Stimulated activated naive CD8-positive, alpha-beta T cell treated with anti-CD3 and anti-CD28 coated beads, Interleukin-15, Interleukin-2, amounts not matched to agents 100 U/mL and 50 U/mL, for 24 hours (primary cell): ENCODE results near the gene CSNK2B.
A peak's percentile ranks its signal among the peaks of the same experiment; 100 is the strongest.

Source experiments
- ATAC-seq: fragments of 150-1000 bp; cut with Tn5 transposase; one replicate; pipeline ENCODE4 v1.10.0; 2021
- DNase-seq: peaks from one replicate; pipeline ENCODE4 v3.0.0; 2021

CSNK2B gene

GRCh38 chr6:31660381-31661261, 5.3 kb upstream of the CSNK2B start, which contains the start of gene C6orf47:
Gene C6orf47, minus strand, starts transcription at chr6:31660778. Its CDS starts 831 bp downstream, at chr6:31659947.
- DNase-seq (peak; percentile 87), ATAC-seq (peak; percentile 75)

GRCh38 chr6:31661262-31662123, 4.4 kb upstream of the CSNK2B start:
- ATAC-seq (no peak), DNase-seq (no peak)

GRCh38 chr6:31662124-31662723, 3.7 kb upstream of the CSNK2B start:
- ATAC-seq (no peak), DNase-seq (no peak)

- ATAC-seq (no peak), DNase-seq (no peak)
These were observed 2.5 kb upstream of the CSNK2B start for GRCh38 chr6:31663126-31663960.

- peak; percentile 32 for DNase-seq
These were observed 1.7 kb upstream of the CSNK2B start for GRCh38 chr6:31663961-31664789.

GRCh38 chr6:31664790-31665500, 935 bp upstream of the CSNK2B start, which contains the start of gene GPANK1:
Gene GPANK1, minus strand, starts transcription at chr6:31664997. Its CDS starts 519 bp downstream, at chr6:31664478.
- ATAC-seq (peak; percentile 10), DNase-seq (peak; percentile 88)

More at GRCh38 chr6:31663961-31664789, 1.7 kb upstream of the CSNK2B start:
- ATAC-seq, result no peak

- DNase-seq (no peak), ATAC-seq (no peak)
These were observed 571 bp downstream of the CSNK2B start for GRCh38 chr6:31666337-31666965.

GRCh38 chr6:31669676-31670075, 3.8 kb downstream of the CSNK2B start, which contains the start of gene LY6G5B:
Gene LY6G5B, plus strand, starts transcription at chr6:31669976. Its CDS starts 975 bp downstream, at chr6:31670951.
- no peak for ATAC-seq
- DNase-seq, result no peak

GRCh38 chr6:31676322-31676903, 10.5 kb downstream of the CSNK2B start:
- ATAC-seq, result no peak
- no peak for DNase-seq

GRCh38 chr6:31676904-31677303, 11.0 kb downstream of the CSNK2B start:
- DNase-seq (no peak), ATAC-seq (no peak)

- ATAC-seq (no peak), DNase-seq (no peak)
These were observed 12.1 kb downstream of the CSNK2B start for GRCh38 chr6:31677955-31678354.

- ATAC-seq, result peak; percentile 71
These were observed 14.6 kb downstream of the CSNK2B start, which contains the start of gene LY6G5C for GRCh38 chr6:31680226-31681134. Gene LY6G5C, minus strand, starts transcription at chr6:31681067. Its CDS starts 694 bp downstream, at chr6:31680373.

GRCh38 chr6:31681135-31681671, 15.3 kb downstream of the CSNK2B start:
- DNase-seq, result peak; percentile 66
- ATAC-seq, result peak; percentile 59

More at GRCh38 chr6:31680226-31681134, 14.6 kb downstream of the CSNK2B start, which contains the start of gene LY6G5C:
- DNase-seq, result peak; percentile 75

- ATAC-seq, result no peak
- no peak for DNase-seq
These were observed 17.7 kb downstream of the CSNK2B start for GRCh38 chr6:31683591-31683990.

- ATAC-seq (no peak), DNase-seq (no peak)
These were observed 20.6 kb downstream of the CSNK2B start for GRCh38 chr6:31686483-31686882.

GRCh38 chr6:31687321-31687720, 21.4 kb downstream of the CSNK2B start:
- DNase-seq (no peak), ATAC-seq (no peak)
